Activated CD4-positive, CD25-positive, alpha-beta regulatory T cell treated with anti-CD3 and anti-CD28 coated beads, Interleukin-2, amount 50 U/mL, for 16 hours (primary cell): ENCODE measurements around the gene ENHO.

Experiments
- DNase-seq: peaks from one replicate; pipeline ENCODE4 v3.0.0-alpha.2; 2020; ENCODE audit warnings: low read depth, low spot score

ENHO gene

DNA sequence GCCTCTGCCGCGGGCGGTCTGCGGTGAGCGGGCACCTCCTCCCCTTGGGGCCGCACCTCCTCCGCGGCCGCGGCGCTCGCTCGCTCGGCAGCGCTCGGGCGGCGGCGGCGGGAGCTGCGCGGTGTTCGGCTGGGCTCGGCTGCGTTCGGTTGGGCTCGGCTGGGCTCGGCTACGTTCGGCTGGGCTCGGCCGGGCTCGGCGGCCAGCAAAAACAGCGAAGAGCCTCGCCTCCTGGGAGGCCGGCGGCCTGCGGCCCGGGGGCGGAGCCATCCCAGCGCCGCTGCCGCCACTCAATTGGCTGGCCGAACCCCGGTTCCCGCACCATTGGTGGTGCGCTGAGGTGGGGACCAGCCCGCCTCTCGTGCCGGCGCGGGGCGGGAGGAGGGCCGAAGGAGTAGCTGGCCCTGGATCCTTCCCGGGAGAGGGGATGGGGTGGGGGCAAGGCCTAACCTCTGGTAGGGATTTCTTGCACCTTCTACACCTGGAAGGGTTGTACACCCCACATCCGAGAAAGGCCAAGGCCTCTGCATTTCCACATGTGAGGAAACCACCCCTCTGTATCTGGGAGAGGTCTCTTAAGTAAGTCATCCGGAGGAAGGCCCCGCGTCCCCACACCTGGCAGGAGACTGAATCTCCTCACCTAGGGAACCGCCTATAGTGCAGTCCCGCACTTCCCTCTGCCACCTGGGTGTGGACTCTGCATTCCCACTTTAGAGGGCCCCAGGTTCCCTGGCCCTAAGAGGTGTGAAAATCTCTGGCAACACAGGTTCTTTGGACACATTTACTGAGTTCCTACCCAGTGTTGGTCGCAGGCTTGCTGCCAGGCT is at the start of gene ENHO:
Gene ENHO, minus strand, starts transcription at position 20 of the 827 bp plus-strand sequence. CDS start 1,295 bp downstream, outside the sequence.
- DNase-seq = peak; percentile 67

DNA sequence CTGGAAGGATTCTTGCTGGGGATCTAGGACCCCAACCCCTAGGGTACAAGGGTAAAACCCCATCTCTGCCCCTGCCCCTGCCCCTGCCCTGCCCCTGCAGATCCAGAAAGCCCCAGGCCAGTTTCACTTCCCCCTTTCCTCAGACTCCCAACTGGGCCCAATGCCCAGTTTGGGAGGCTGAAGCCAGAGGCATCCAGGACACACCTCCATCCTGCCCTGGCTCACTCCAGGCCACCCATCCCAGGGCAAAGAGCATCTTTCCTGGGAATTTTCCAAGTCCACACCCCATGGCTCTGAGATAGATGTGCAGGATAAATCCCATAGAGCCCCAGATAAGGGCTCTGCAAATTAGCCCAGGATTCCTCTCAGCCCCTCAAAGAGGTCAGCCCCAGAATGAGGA is 49.3 kb upstream of the ENHO start:
- no peak for DNase-seq

DNA sequence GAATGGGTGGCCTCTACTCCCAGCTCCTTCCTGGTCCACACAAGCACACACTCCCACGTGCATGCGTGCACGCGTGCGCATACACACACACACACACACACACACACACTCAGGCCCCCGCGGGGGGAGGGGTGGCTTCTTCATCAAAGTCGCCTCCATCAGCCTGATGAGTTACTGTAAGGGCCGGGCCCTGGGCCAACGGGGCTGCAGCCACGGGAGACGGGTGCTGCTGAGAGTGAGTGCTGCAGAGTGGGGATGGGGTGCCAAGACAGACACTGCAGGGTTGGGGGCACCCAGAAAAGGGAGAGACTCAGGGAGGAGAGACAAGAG is 48.7 kb upstream of the ENHO start:
- no peak for DNase-seq

DNA sequence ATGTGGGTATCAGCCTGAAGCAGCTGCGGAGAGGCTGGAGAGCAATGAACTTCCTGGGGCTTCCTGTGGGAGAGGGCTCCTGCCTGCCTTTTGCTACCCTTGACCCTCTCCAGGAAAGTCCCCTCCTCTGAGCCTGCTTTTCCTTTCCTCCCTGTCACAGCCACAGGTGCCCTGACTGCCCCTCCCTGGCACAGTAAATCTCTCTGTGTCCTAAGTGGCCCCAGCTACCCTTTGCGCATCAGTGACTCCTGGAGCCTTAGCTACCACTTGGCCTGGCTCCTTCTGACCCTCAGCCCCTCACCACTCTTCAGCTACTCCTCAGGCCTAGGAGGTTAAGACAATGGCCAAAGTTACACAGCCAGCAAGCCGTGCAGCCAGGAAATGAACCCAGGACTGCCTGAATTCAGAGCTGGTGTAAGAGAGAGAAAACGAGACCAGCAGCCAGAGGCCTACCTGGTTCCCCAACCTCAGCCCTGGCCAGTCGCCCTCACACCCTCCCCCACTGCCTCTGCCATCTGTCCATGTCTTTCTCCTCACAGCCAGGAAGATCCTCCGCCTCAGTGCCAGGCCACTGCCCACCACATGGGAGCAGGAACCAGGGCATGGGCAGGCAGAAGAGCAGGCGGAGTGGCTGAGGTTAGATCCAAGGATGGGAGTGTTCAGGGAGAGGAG is 48.2 kb upstream of the ENHO start:
- DNase-seq = no peak

DNA sequence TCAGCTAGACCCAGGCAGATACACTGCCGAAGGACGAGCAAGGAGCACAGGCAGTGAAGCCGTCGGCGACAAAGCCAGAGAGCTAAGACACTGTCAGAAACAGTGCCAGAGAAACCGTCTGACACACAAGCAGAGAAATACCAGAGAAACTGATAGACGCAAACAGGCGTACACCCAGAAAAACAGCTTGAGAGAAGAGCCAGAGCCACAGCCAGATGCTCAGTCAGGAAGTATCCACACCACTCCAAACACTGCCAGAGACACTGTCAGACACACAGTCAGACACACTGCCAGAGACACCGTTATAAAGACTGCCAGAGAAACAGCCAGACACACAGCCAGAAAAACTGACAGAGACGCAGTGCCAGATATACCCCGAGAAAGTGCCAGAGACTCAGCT is 47.6 kb upstream of the ENHO start:
- DNase-seq = no peak

DNA sequence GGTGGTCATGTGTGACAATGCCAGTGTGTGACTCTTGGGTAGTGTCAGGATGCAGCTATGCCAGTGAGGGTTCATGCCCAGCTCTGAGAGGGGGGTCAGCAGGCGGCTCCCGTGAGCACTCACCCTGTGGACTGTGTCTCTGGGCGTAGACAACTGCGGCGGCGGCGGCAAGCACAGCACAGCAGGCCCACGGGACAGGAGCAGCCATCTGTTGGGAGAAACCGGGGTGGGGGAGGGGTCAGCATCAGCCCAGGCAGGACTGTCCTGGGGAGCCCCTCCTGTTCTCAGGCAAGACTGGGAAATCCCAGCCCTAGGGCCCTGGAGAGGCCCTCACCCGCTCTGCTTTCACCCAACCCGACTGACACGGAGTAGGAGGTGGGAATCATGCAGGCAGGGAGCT is 46.0 kb upstream of the ENHO start:
- DNase-seq = no peak

DNA sequence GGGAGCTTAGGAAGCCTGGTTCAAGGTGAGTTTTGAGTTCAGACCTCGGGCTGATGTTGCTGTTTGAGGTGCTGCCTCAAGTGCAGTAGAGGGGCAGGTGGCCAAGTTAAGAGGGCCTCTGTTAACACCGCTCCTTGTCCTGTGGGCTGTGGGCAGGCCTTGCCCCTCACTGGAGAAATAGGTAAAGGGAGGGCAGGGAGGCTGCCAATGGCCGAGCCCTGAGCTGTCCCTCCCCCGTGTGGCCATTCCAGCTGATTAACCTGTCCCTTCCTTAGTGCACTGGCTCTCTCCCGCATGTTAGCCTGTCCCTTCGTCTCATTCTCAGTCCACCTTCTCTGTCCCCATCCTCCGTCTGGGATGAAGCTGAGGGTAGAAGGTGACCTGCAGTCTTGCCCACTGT is 45.3 kb upstream of the ENHO start:
- DNase-seq = no peak

DNA sequence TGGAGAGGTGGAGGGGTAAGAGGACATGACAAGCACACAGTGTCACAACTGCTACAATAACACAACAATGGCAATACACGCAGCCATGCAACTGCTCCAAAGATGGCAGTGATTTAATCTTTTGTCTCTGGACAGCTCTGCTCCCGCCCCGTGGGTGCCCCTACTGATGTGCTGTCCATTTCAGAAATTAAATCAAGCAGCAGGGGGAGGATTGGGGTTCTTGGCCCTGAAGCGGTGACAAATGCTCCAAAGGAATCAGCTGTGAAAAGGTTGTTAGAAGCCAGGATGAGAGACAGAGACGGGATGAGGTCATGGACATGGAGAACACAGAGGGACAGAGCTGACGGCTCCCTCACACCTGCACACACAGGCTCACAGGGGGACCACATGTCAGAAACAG is 44.2 kb upstream of the ENHO start:
- no peak for DNase-seq

DNA sequence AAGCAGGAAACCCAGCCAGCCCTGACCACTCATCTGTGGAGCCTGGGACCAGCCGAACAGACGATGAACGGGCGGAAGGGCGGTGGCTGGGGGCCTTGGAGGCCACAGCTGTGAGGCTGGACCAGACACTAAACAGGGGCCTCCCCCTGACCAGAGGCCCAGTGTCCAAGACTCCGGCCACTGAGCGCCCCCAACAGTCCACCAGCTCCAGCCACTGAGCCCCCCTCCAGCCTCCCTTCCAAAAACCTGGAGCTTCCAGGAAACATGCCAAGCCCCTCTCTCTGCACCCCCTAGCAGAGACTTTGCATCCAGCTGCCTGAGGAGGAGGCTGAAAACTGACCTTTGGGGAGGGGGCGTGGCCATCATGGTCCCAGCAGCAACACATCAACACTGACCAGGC is 43.5 kb upstream of the ENHO start:
- DNase-seq = no peak

DNA sequence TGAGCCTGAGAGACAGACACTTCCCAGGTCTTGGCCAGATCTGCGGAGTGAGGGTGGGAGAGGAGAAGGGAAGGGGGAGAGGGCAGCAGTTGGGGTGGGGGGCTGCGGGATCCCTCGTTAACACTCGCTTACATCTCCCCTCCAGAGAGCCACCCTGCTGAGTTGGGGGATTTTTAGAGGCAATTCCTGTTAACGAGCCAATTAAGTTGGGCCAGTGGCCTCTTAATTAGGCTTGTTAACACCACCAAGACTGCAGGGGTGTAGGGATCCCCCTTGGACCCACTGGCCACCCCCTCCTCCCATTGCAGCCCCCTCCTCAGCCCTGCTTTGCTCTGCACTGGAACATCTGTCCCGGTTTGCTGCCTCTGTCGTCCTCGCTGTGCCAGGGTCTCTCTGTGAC is 43.1 kb upstream of the ENHO start:
- DNase-seq = no peak

DNA sequence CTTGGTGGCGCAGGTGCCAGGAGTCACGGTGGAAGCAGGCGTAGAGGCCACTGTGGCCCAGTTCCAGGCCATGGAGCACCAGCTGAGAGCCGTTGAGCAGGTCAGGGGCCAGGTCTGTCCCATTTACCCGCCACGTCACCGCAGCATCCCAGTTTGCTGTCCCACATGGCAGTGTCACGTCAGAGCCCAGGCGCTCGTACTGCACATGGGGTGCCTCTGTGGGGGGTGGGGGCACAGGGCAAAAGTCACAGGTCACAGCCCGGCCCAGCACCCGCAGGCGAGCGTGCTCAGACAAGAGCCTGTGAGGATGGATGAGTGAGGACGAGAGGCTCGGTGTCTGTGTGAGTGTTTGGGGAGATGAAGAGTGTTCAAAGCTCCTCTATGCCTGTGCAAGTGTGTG is 41.8 kb upstream of the ENHO start:
- no peak for DNase-seq

DNA sequence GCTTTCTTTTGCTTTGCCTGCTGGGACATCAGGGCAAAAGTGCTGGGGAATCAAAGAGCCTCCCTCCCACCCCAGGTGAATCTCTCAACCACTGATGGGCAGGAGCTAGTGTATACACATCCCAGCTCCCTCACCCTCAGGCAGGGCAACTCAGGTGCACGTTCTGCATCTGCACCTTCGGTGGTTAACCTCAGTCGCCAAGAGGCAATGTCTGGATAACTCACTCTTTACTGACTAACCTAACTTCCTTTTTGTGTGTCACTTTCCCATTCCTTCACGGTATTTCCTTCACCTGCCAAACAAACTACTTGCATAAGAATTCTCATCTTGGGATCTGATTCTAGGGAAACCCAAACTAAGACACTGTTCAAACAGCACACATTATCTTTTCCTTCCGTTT is 40.5 kb upstream of the ENHO start:
- no peak for DNase-seq

DNA sequence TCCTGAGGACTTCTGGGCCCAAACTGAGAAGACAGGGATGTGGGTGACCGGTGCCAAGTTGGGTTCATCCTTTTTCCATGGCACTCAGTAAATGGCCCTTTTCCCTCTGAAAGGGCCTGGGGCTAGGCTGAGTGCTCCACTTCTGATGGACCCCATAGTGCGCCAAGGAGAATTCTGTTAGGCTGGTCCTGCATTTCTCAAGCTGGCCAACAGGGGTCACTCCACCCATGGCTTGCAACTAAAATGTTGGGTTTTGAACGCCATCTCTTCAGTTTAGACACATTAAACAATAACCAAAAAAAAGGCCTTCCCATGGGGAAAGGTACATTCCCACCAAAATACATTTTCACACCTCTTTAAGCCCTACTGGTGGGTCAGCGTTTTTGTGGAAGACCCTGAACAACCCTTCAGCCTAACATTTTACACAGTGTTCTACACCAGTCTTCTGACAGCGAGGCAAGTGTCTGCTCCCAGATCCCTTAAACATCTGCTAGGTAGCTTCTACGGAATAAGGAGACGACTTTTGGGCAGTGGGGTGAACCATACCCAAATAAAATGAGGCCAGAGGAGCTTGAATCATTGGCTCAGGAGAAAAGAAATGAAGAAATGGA is 39.5 kb upstream of the ENHO start:
- no peak for DNase-seq

DNA sequence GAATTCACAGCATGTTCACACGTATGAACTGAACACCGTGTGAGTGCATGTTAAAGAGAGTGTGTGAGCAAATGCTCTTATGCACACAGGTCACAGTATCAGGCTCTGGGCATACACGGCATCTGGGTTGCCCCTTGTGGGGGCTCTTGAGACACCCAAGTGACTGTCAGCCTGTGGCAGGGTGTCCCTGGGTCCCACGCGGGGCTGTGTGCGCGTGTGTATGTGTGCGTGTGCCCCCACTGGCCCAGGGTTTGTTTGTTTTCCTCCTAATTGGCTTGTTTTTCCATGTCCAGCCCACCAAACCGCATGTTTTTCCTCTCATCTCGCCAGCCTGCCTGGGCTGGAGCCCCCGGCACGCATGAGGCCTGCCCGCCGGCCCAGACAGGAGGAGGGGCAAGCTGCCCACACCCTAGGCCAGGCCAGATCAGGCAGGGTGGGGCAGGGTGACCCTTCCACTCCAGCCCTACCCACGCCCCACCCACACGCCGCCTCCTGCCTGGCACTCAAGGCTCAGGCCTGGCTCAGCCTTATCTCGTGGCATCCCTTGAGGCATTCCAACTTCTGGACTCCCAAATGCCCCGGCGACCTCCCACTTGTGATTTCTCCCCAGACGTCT is 37.9 kb upstream of the ENHO start:
- DNase-seq = no peak

DNA sequence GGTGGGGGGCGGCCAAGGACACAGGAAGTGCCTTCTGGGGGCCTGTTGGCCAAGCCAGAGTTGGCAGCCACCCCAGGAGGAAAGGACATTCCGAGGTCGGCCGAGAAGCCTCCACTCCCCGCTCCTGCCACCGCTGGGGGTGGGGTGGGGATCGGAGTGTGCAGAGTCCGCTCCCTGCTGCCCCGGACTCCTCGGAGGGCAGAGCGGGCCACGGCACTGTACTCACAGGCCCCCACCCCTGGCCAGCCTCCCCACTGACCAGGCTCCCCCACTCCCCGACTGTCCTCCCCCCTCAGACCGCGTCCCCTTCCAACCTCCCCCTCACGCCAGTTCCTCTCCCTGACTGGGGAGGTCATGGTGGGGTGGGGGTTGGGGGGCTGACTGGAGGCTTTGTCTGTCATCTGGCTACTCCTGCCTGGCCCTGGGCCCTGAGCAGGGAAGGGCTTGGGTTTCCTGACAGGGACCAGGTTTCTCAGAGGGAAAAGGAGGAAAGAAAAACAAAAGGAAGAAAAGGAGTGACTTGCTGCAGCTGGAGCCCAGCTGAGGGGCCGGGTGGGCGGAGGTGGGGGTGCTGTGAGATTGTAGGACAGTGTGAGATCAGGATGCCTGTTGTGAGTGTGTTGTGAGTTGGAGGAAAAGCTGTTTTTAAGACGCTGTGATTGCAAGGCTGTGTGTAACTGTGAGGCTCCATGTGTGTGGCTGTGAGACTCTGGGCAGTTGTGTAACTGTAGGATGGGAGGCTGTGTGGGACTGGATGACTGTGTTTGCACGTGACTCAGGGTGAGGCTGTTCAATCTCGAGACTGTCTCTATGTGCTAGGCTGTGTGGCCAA is 37.0 kb upstream of the ENHO start:
- DNase-seq = no peak

DNA sequence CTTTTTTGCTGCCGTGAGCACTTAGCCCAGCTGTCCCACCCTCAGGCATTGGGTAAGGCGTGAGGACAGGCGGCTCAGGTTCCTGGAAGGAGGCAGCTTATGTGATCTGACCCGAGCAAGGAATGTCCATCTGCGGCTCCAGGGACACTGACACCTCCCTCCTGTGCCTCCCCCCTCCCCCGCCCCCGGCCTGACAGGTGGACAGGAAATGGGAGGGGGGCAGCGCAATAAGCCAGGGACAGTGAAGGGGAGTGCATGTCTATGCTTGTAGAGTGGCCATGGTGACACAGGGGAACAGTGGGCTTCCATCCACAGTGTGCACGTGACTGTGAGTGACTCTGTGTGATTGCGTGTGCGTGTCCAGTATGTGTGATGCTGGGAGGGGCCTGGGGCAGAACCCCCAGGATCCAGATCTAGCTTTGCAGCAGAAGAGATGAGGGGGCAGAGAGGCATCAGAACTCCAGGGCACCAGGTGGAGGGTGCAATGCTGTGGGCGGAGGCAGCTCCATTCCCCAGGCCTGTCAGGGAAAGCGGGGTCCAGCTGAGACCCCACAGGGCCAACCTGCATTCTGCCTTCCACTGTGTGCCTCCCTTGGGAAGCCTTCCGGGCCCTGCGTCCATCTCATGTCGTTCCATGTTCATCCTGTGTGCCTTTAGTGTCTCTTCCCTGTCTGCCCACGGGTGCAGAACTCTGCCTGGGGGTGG is 36.3 kb upstream of the ENHO start:
- DNase-seq = no peak

DNA sequence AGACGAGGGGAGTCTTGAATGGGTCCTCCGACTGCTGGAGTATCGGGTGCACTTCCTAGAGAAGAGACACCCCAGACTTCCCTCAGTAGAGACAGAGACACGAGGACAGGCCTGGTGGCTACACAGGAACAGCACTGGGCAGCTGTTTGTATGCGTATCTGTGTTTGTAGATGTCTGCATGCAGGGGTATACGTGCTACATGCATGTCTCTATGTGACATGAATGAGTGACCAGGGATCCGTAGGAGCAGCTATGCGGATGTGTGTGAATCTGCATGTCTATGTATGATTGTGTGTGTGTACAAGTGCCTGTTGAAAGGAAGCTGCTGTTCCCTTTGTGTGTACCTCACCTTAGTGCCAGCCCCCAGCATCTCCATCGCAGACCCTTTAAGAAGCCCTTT is 35.6 kb upstream of the ENHO start:
- no peak for DNase-seq

DNA sequence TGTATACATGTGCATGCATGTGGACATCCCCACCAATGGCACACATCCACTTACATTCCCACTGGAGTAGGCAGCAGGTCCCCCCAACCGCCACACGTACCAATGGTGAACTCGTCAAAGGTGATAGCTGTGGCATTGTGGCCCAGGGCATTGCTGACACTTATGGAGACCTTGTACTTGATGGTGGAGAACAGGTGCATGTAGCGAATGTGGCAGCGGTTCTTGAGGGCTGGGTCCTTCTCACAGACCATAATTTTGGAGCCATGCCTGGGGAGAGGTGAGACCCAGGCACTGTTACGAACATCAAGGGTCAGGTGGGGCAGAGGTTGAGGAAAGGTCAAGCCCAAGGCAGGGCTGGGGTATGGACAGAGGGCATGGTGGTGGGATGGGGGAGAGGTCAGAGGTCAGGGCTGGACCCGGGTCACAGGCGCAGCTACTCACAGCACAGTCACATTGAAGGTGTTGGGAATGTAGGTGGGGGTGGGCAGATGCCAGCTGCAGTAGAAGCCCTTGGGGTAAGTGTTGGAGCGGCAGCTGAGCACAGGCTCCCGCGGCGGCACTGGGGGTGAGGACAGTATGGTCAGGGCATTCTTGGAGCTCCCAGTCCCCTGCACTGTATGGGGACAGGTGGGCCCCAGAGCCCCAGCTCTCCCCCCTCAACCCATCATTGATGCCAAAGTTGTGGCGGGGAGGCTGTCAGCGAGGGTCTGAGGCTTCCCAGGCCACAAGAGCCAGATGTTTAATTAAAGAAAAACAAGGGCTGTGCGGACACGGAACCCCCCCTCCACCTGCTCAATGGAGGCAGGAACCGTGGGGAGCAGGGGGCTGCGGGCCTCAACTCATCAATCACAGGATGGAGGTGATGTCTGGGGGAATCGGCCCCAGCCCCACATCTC is 34.9 kb upstream of the ENHO start:
- DNase-seq = no peak

DNA sequence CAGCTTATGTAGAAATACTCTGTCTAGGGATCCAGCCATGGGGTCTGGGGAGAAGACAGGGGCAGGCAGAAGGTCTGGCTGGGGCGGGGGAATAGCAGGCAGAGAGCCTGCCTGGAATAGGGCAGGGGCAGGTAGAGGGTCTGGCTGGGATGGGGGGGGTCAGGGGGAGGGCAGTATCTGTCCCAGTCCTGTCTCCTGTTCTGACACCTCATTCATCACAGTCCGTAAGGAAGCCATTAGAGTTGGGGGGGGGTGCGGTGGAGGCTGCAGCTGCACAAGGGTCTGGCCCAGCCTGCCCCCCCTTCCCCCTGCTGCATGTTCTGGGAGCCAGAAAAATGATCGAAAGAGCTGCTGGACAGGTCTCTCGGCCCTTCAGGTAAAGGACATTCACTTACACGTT is 34.2 kb upstream of the ENHO start:
- no peak for DNase-seq

DNA sequence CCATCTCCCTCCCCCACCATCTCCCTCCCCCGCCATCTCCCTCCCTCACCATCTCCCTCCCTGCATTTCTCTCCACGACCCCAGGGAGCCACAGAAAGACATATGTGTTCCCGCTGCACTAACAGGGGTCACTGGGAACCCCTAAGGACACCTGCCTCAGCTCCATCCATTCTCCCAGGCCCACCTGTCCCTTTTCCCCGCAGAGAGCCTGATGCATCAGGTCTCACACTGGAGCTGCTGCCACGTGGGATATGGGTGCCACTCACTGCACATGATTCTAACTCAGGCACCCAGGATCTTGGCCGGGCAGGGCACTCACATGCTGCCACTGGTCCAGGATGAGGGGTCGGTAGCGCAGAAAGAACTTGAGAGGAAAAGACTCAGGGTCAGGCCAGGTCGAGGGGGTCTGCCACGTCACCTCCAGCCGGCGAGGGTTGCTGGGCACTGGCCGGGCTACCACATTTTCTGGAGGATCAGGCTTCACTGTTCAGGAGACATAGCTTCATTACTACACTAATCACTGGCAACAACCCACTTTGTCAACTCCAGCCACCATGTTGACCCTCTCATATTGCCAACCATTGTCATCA is 33.2 kb upstream of the ENHO start:
- no peak for DNase-seq
